Activated CD4-positive, alpha-beta T cell treated with anti-CD3 and anti-CD28 coated beads, Interleukin-10, Interleukin-2, amounts not matched to agents 100 ng/mL and 50 ng/mL, durations not matched to agents 16 hours and 8 hours (primary cell): ENCODE measurements around the gene UGT1A1.

Experiments
- DNase-seq: peaks from one replicate; pipeline ENCODE4 v3.0.0-alpha.2; 2020

The UGT1A1 gene

GRCh38 chr2:233818639-233819621 lies 58.9 kb downstream of the UGT1A1 start:
- DNase-seq = no peak

GRCh38 chr2:233819884-233820773 lies 60.1 kb downstream of the UGT1A1 start:
- no peak for DNase-seq

DNA sequence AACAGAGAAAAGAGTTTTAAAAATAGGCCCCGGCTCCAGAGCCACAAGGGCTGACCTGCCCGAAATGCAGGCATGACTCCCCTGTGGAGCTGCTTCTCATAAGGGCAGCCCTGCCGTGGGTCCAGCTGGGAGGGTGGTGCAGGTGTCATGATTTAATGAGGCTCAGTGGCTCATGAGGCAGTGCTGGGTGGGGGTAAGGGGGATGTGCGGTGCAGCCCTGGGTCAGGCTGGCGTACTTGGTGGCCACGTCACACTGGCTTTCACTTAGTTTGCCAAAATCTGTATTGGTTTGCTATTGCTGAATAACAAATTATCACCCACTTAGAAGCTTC lies 60.7 kb downstream of the UGT1A1 start:
- no peak for DNase-seq

DNA sequence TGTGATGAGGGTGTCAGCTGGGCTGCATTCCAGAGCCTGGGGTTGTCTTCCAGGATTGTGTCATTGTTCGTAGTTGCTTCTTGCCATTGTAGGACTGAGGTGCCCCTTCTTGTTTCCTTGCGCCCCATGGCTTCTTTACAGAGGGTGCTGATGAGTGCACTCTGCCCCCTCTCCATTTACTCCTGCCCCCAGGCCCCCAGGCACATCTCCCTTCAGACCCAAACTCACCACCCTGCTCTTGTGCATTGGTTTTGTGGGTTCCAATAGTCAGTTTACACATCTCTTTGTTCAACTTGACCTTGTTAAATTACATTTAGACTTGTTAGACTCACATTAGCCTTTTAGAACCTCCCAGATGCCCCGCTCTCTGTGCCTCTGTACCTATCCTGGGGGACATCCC lies 61.1 kb downstream of the UGT1A1 start:
- no peak for DNase-seq

DNA sequence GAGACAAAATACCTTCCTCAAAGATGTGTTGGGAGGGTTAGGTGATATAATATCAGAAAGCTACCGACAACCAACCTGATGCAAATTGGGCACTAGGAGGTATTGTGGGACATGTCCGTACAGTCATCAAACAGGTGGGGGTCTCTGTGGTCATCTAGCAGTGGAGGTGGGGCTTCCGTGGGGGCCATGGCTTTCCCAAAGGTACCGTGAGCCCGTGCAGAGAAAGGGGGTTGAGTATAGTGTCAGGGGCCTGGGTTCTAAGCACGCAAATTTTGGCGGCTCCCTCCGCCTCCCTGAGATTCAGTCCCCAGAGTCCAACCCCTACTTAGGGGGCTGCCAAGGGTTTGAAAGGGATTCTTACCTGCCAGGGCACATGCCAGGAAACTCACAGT lies 61.6 kb downstream of the UGT1A1 start:
- no peak for DNase-seq

DNA sequence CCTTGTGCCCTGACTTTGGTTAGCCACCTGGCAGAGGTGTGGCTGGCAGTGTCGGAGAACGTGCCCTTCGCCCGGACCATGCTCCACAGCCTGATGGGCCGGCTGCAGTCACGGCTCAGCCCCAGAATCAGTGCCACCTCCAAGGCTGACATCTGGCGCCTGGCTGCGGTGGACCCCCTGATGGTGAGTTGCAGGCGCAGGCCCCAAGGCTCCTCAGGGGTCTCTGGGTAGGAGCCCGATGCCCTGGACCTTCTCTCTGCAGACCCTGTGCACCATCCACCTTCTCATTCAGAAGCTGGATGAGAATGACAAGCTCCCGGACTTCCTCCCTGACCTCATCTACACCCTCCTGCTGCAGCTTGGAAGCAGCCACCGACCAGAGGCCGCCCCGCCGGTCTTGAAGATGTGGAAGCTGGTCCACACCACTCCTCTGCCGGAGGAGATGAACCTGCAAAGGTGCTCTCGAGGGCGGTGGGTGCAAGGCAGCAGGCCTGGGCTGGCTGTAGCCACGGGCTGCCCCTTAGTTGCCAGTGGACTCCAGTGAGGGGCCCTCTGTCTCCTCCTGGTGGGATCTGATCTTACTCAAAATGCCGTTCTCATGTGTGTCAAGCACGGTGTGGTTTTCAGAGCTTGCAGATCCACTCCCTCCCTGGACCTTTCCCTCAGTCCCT lies 62.2 kb downstream of the UGT1A1 start:
- no peak for DNase-seq
